WTC11 (cell line): ENCODE data around the gene AGBL1. TPM values are rescaled to one million over a fixed set of nuclear protein-coding genes. Genes with fewer than 3 reads are reported as not detected.

ENCODE experiments used
- ATAC-seq: fragments of 200-7000 bp; cut with Tn5 transposase; 2 replicates; pipeline ENCODE4 v1.10.0; 2021; ENCODE audit warnings: mild to moderate bottlenecking, moderate library complexity
- CTCF ChIA-PET: fragments of 300-600 bp; sonication (Branson Sonifier 250); formaldehyde crosslinking; loops from one replicate; lab custom pipeline; 2021; ENCODE audit warnings: antibody characterized with exemption; lab: Charles Lee
- POLR2A ChIA-PET: fragments of 350-600 bp; sonication (Branson Sonifier 250); formaldehyde crosslinking; loops from one replicate; lab custom pipeline; 2021; ENCODE audit warnings: antibody characterized with exemption; lab: Charles Lee
- DNase-seq: peaks from one replicate; pipeline ENCODE4 v3.0.0; 2021; ENCODE audit warnings: low spot score
- H3K27ac Mint-ChIP-seq: 2 replicates; pipeline ENCODE4 v1.8.0; 2021; ENCODE audit warnings: mixed read lengths
- H3K27me3 Mint-ChIP-seq: 2 replicates; pipeline ENCODE4 v1.8.0; 2021; ENCODE audit warnings: low read depth, mild to moderate bottlenecking, moderate library complexity, mixed read lengths
- H3K36me3 Mint-ChIP-seq: 2 replicates; pipeline ENCODE4 v1.8.0; 2021; ENCODE audit warnings: mixed read lengths
- H3K4me1 Mint-ChIP-seq: 2 replicates; pipeline ENCODE4 v1.8.0; 2022; ENCODE audit warnings: mixed read lengths
- H3K4me3 Mint-ChIP-seq: 2 replicates; pipeline ENCODE4 v1.8.0; 2021; ENCODE audit warnings: mild to moderate bottlenecking, moderate library complexity, mixed read lengths
- H3K9me3 Mint-ChIP-seq: 2 replicates; pipeline ENCODE4 v1.8.0; 2021; ENCODE audit warnings: mixed read lengths
- ETV6 ChIP-seq: sonication (generic); formaldehyde crosslinking; IDR thresholded peaks from 2 replicates; pipeline ENCODE4 v1.8.1; 2022; ENCODE audit warnings: mild to moderate bottlenecking, missing genetic modification reagents
- FOXJ3 ChIP-seq: sonication (generic); formaldehyde crosslinking; IDR thresholded peaks from 2 replicates; pipeline ENCODE4 v1.9.0; 2021; ENCODE audit warnings: missing genetic modification reagents, mild to moderate bottlenecking, borderline replicate concordance
- FOXK1 ChIP-seq: sonication (generic); formaldehyde crosslinking; IDR thresholded peaks from 2 replicates; pipeline ENCODE4 v1.8.0; 2022; ENCODE audit warnings: mild to moderate bottlenecking, moderate library complexity, missing genetic modification reagents
- FOXP1 ChIP-seq: sonication (generic); formaldehyde crosslinking; IDR thresholded peaks from 2 replicates; pipeline ENCODE4 v1.8.0; 2022; ENCODE audit warnings: missing genetic modification reagents, mild to moderate bottlenecking, moderate library complexity, borderline replicate concordance
- IRF2 ChIP-seq: sonication (generic); formaldehyde crosslinking; IDR thresholded peaks from 2 replicates; pipeline ENCODE4 v1.8.0; 2022; ENCODE audit warnings: low read depth, missing genetic modification reagents, borderline replicate concordance
- NFYB ChIP-seq: sonication (generic); formaldehyde crosslinking; conservative IDR thresholded peaks from 2 replicates; pipeline ENCODE4 v1.8.0; 2022; ENCODE audit warnings: low read depth, missing genetic modification reagents
- NR2C2 ChIP-seq: sonication (generic); formaldehyde crosslinking; IDR thresholded peaks from 2 replicates; pipeline ENCODE4 v1.8.0; 2022; ENCODE audit warnings: mild to moderate bottlenecking, missing genetic modification reagents
- SMAD3 ChIP-seq: sonication (generic); formaldehyde crosslinking; IDR thresholded peaks from 2 replicates; pipeline ENCODE4 v1.8.0; 2022; ENCODE audit warnings: missing genetic modification reagents, mild to moderate bottlenecking, borderline replicate concordance
- ZNF121 ChIP-seq: sonication (generic); formaldehyde crosslinking; IDR thresholded peaks from 2 replicates; pipeline ENCODE4 v1.8.0; 2023; ENCODE audit warnings: missing genetic modification reagents
- ZNF396 ChIP-seq: fragments of 250-450 bp; sonication (Bioruptor Pico); IDR thresholded peaks from 2 replicates; pipeline ENCODE4 v1.8.0; 2021; ENCODE audit warnings: mild to moderate bottlenecking, moderate library complexity, borderline replicate concordance
- total RNA-seq: library from RNA; stranded (reverse); gene quantifications from 3 replicates; pipeline ENCODE4 v1.2.3, GENCODE V29; 2021
- TF ChIP-seq, protein P1 (sequence below): sonication (generic); formaldehyde crosslinking; IDR thresholded peaks from 2 replicates; pipeline ENCODE4 v1.8.1; 2023; ENCODE audit warnings: mild to moderate bottlenecking, missing genetic modification reagents
- TF ChIP-seq, protein P2 (sequence below): fragments of 250-450 bp; sonication (Bioruptor Pico); IDR thresholded peaks from 2 replicates; pipeline ENCODE4 v1.9.0; 2021; ENCODE audit warnings: mild to moderate bottlenecking, borderline replicate concordance
- TF ChIP-seq, protein P3 (sequence below): sonication (generic); formaldehyde crosslinking; conservative IDR thresholded peaks from 2 replicates; pipeline ENCODE4 v1.8.1; 2022; ENCODE audit warnings: mild to moderate bottlenecking, missing genetic modification reagents
- TF ChIP-seq, protein P4 (sequence below): fragments of 200-600 bp; IDR thresholded peaks from 2 replicates; pipeline ENCODE4 v1.8.0; 2022; ENCODE audit warnings: antibody characterized with exemption
- TF ChIP-seq, protein P5 (sequence below): sonication (generic); formaldehyde crosslinking; IDR thresholded peaks from 2 replicates; pipeline ENCODE4 v1.8.1; 2023; ENCODE audit warnings: mild to moderate bottlenecking, moderate library complexity, missing genetic modification reagents
- TF ChIP-seq, protein P6 (sequence below): sonication (generic); formaldehyde crosslinking; conservative IDR thresholded peaks from 2 replicates; pipeline ENCODE4 v1.8.1; 2023; ENCODE audit warnings: mild to moderate bottlenecking, low read depth, missing genetic modification reagents, moderate library complexity
- TF ChIP-seq, protein P7 (sequence below): sonication (generic); formaldehyde crosslinking; IDR thresholded peaks from 2 replicates; pipeline ENCODE4 v1.8.0; 2022; ENCODE audit warnings: mild to moderate bottlenecking, missing genetic modification reagents
- TF ChIP-seq, protein P8 (sequence below): fragments of 250-450 bp; sonication (Bioruptor Pico); IDR thresholded peaks from 2 replicates; pipeline ENCODE4 v1.9.0; 2021; ENCODE audit warnings: mild to moderate bottlenecking

AGBL1 gene
- total RNA-seq, 1 experiment from 2014 or later: not detected

DNA sequence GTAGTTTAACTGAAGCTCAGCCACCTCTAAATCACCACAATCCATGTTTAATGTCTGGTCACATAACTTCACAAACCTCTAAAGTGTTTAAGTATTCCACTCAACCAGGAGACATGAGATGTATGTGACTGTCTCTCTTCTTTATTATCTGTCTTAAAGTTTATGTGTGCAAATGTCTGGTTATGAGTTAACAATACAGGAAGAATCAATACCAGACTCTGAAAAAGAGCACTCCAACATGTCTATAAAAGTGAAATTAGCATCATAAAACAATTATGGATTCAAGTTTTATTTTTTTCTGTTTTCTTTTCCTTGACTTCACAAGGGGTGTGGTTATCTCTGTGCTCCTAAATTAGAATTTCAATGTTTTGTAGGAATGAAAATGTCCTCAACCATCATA, 44.8 kb upstream of the AGBL1 start (continued):
- TF ChIP-seq, protein P1, sequence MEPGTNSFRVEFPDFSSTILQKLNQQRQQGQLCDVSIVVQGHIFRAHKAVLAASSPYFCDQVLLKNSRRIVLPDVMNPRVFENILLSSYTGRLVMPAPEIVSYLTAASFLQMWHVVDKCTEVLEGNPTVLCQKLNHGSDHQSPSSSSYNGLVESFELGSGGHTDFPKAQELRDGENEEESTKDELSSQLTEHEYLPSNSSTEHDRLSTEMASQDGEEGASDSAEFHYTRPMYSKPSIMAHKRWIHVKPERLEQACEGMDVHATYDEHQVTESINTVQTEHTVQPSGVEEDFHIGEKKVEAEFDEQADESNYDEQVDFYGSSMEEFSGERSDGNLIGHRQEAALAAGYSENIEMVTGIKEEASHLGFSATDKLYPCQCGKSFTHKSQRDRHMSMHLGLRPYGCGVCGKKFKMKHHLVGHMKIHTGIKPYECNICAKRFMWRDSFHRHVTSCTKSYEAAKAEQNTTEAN: no peak
- TF ChIP-seq ZNF396 (CRISPR knock-in tag) (no peak), FOXP1 (CRISPR knock-in tag) (no peak), FOXJ3 (CRISPR knock-in tag) (no peak), IRF2 (CRISPR knock-in tag) (no peak)
- TF ChIP-seq, protein P2, sequence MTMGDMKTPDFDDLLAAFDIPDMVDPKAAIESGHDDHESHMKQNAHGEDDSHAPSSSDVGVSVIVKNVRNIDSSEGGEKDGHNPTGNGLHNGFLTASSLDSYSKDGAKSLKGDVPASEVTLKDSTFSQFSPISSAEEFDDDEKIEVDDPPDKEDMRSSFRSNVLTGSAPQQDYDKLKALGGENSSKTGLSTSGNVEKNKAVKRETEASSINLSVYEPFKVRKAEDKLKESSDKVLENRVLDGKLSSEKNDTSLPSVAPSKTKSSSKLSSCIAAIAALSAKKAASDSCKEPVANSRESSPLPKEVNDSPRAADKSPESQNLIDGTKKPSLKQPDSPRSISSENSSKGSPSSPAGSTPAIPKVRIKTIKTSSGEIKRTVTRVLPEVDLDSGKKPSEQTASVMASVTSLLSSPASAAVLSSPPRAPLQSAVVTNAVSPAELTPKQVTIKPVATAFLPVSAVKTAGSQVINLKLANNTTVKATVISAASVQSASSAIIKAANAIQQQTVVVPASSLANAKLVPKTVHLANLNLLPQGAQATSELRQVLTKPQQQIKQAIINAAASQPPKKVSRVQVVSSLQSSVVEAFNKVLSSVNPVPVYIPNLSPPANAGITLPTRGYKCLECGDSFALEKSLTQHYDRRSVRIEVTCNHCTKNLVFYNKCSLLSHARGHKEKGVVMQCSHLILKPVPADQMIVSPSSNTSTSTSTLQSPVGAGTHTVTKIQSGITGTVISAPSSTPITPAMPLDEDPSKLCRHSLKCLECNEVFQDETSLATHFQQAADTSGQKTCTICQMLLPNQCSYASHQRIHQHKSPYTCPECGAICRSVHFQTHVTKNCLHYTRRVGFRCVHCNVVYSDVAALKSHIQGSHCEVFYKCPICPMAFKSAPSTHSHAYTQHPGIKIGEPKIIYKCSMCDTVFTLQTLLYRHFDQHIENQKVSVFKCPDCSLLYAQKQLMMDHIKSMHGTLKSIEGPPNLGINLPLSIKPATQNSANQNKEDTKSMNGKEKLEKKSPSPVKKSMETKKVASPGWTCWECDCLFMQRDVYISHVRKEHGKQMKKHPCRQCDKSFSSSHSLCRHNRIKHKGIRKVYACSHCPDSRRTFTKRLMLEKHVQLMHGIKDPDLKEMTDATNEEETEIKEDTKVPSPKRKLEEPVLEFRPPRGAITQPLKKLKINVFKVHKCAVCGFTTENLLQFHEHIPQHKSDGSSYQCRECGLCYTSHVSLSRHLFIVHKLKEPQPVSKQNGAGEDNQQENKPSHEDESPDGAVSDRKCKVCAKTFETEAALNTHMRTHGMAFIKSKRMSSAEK (CRISPR knock-in tag): no peak
- TF ChIP-seq, all 79 proteins: peak for 0

DNA sequence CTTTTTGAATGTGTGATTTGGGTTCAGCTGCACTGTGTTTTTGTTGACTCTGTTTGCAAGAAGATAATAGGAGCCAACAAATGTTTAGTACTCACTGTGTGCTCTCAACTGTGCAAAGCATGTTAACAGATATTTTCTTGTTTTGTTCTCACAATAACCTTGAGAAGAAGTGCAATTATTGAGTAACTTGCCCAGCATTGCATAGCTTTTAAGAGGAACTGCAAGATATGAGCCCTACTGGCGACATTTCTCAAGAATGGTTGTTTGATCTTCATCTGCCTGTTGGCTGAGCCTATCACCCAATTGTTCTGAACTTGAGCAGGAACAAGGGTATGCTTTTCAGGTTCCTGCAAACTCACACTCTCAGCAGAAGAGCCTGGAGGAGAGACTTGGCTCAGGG, 43.4 kb upstream of the AGBL1 start:
- Mint-ChIP-seq H3K4me1 (peaks cover 25% of the 10 kb centered on the region), H3K36me3 (no peaks in the 10 kb centered on the region)
- ATAC-seq: no peak
- TF ChIP-seq, protein P3, sequence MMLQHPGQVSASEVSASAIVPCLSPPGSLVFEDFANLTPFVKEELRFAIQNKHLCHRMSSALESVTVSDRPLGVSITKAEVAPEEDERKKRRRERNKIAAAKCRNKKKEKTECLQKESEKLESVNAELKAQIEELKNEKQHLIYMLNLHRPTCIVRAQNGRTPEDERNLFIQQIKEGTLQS: no peak
- no peak for TF ChIP-seq ETV6 (CRISPR knock-in tag)
- no peak for TF ChIP-seq NR2C2 (CRISPR knock-in tag)
- no peak for TF ChIP-seq NFYB (CRISPR knock-in tag)
- TF ChIP-seq, protein P4, sequence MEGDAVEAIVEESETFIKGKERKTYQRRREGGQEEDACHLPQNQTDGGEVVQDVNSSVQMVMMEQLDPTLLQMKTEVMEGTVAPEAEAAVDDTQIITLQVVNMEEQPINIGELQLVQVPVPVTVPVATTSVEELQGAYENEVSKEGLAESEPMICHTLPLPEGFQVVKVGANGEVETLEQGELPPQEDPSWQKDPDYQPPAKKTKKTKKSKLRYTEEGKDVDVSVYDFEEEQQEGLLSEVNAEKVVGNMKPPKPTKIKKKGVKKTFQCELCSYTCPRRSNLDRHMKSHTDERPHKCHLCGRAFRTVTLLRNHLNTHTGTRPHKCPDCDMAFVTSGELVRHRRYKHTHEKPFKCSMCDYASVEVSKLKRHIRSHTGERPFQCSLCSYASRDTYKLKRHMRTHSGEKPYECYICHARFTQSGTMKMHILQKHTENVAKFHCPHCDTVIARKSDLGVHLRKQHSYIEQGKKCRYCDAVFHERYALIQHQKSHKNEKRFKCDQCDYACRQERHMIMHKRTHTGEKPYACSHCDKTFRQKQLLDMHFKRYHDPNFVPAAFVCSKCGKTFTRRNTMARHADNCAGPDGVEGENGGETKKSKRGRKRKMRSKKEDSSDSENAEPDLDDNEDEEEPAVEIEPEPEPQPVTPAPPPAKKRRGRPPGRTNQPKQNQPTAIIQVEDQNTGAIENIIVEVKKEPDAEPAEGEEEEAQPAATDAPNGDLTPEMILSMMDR: no peak
- no peak for TF ChIP-seq FOXK1 (CRISPR knock-in tag)
- no peak for TF ChIP-seq SMAD3
- TF ChIP-seq, protein P5, sequence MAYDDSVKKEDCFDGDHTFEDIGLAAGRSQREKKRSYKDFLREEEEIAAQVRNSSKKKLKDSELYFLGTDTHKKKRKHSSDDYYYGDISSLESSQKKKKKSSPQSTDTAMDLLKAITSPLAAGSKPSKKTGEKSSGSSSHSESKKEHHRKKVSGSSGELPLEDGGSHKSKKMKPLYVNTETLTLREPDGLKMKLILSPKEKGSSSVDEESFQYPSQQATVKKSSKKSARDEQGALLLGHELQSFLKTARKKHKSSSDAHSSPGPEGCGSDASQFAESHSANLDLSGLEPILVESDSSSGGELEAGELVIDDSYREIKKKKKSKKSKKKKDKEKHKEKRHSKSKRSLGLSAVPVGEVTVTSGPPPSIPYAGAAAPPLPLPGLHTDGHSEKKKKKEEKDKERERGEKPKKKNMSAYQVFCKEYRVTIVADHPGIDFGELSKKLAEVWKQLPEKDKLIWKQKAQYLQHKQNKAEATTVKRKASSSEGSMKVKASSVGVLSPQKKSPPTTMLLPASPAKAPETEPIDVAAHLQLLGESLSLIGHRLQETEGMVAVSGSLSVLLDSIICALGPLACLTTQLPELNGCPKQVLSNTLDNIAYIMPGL (CRISPR knock-in tag): no peak
- TF ChIP-seq, all 79 proteins: peak for 0
- no peaks in the 10 kb centered on the region; the same call in 1 of the 2 replicates for H3K27me3 Mint-ChIP-seq
- H3K27ac Mint-ChIP-seq: no peak overlapping the region
- no peak for DNase-seq
- ChIA-PET CTCF (no interaction called here), POLR2A (no interaction called here)
- no peaks in the 10 kb centered on the region for H3K9me3 Mint-ChIP-seq
- H3K4me3 Mint-ChIP-seq: no peak overlapping the region

DNA sequence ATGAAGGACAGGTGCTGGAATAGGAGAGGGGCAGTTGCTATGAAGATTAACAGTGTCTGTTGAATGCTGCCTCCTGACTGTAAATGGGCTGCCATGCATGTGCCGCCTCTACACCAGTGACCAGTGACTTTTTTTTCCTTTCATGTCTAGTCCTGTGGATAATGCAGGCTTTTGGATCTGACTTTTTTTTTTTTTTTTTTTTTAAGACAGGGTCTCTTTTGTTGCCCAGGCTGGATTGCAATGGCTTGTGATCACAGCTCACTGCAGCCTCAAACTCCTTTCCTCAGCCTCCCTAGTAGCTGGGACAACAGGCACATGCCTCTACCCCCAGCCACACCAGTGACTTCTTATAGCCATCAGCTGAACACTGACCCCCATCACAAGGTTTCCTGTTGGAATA, 41.2 kb upstream of the AGBL1 start:
- Mint-ChIP-seq H3K9me3 (no peaks in the 10 kb centered on the region), H3K36me3 (no peaks in the 10 kb centered on the region), H3K4me1 (peaks cover 45% of the 10 kb centered on the region), H3K27me3 (peaks cover 4% of the 10 kb centered on the region; the same call in 1 of the 2 replicates), H3K4me3 (no peak overlapping the region), H3K27ac (no peak overlapping the region)
- ChIA-PET CTCF (no interaction called here), POLR2A (no interaction called here)
- ATAC-seq: no peak
- no peak for DNase-seq
- TF ChIP-seq NR2C2 (CRISPR knock-in tag) (no peak), ZNF121 (CRISPR knock-in tag) (no peak)
- TF ChIP-seq, protein P6, sequence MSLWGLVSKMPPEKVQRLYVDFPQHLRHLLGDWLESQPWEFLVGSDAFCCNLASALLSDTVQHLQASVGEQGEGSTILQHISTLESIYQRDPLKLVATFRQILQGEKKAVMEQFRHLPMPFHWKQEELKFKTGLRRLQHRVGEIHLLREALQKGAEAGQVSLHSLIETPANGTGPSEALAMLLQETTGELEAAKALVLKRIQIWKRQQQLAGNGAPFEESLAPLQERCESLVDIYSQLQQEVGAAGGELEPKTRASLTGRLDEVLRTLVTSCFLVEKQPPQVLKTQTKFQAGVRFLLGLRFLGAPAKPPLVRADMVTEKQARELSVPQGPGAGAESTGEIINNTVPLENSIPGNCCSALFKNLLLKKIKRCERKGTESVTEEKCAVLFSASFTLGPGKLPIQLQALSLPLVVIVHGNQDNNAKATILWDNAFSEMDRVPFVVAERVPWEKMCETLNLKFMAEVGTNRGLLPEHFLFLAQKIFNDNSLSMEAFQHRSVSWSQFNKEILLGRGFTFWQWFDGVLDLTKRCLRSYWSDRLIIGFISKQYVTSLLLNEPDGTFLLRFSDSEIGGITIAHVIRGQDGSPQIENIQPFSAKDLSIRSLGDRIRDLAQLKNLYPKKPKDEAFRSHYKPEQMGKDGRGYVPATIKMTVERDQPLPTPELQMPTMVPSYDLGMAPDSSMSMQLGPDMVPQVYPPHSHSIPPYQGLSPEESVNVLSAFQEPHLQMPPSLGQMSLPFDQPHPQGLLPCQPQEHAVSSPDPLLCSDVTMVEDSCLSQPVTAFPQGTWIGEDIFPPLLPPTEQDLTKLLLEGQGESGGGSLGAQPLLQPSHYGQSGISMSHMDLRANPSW (CRISPR knock-in tag): no peak
- TF ChIP-seq, protein P7, sequence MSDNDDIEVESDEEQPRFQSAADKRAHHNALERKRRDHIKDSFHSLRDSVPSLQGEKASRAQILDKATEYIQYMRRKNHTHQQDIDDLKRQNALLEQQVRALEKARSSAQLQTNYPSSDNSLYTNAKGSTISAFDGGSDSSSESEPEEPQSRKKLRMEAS: no peak
- TF ChIP-seq, protein P8, sequence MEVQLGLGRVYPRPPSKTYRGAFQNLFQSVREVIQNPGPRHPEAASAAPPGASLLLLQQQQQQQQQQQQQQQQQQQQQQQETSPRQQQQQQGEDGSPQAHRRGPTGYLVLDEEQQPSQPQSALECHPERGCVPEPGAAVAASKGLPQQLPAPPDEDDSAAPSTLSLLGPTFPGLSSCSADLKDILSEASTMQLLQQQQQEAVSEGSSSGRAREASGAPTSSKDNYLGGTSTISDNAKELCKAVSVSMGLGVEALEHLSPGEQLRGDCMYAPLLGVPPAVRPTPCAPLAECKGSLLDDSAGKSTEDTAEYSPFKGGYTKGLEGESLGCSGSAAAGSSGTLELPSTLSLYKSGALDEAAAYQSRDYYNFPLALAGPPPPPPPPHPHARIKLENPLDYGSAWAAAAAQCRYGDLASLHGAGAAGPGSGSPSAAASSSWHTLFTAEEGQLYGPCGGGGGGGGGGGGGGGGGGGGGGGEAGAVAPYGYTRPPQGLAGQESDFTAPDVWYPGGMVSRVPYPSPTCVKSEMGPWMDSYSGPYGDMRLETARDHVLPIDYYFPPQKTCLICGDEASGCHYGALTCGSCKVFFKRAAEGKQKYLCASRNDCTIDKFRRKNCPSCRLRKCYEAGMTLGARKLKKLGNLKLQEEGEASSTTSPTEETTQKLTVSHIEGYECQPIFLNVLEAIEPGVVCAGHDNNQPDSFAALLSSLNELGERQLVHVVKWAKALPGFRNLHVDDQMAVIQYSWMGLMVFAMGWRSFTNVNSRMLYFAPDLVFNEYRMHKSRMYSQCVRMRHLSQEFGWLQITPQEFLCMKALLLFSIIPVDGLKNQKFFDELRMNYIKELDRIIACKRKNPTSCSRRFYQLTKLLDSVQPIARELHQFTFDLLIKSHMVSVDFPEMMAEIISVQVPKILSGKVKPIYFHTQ (CRISPR knock-in tag): no peak
